GM12878 (cell line): ENCODE measurements around the gene PLEKHM3.

Experiments
- CBX5 ChIP-seq: sonication (generic); IDR thresholded peaks from 2 replicates; pipeline ENCODE4 v1.6.1; 2016; ENCODE audit warnings: low read depth, moderate library complexity, mild to moderate bottlenecking, inconsistent platforms
- NFIC ChIP-seq: IDR thresholded peaks from 2 replicates; pipeline ENCODE4 v1.6.1; 2012; ENCODE audit warnings: low read depth, mild to moderate bottlenecking, inconsistent platforms, low read length, moderate library complexity
- POLR2A ChIP-seq: IDR thresholded peaks from 2 replicates; pipeline ENCODE4 v1.6.1; 2011; ENCODE audit warnings: low read depth, mild to moderate bottlenecking, low read length
- POLR2AphosphoS5 ChIP-seq: IDR thresholded peaks from 2 replicates; pipeline ENCODE4 v1.6.1; 2011; ENCODE audit warnings: mild to moderate bottlenecking, low read length, inconsistent platforms
- ZNF384 ChIP-seq: IDR thresholded peaks from 2 replicates; pipeline ENCODE4 v1.6.1; 2012; ENCODE audit warnings: low read depth, mild to moderate bottlenecking, low read length, improper control_type of control experiment, borderline replicate concordance

GRCh38 chr2:207847098-207847806 lies 178.1 kb downstream of the PLEKHM3 start:
- TF ChIP-seq CBX5 (no peak), ZNF384 (no peak), POLR2AphosphoS5 (no peak), POLR2A (no peak), NFIC (no peak)
